Measurements from ENCODE around the gene TMEM179.

The TMEM179 gene

DNA sequence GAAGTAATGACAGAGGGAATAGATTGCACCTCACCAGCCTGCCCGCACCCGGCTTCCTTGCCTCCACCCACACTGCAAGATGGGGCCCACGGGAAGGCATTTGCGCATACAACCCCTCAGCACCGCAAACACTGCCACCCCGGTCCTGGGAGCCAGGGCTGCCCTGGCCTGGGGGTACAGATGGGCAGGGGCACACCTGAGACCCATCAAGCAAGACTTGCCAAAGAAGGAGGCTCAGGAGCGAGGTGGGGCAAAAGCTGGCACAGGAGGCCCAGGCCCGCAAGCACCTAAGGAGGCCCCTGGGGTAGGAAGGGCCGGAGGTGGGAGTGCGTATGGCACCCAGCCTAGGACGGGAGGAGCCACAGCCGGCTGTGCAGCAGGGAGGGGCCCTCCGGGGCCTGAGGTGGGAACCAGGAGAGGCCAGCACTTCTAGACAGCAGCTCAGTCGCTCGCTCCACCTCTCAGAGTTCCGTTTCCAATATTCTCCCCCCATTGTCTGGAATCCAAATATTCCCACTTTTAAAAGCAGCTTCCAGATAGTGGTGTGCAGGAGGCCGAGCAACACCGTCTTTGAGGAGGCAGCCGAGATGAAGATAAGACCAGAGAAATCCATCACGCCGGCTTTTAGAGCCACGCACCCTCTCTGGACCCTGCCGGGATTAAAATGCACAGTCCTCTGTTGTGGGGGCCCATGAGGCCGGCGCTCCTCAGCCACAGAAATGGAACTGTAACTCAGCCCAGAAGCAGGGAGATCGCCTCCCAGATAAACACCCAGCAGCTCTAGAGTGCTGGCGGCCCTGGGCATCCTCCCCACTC lies 37.2 kb downstream of the TMEM179 start:
- no peak for DNase-seq (ENCODE audit: low read depth)
- TF ChIP-seq, protein P1, sequence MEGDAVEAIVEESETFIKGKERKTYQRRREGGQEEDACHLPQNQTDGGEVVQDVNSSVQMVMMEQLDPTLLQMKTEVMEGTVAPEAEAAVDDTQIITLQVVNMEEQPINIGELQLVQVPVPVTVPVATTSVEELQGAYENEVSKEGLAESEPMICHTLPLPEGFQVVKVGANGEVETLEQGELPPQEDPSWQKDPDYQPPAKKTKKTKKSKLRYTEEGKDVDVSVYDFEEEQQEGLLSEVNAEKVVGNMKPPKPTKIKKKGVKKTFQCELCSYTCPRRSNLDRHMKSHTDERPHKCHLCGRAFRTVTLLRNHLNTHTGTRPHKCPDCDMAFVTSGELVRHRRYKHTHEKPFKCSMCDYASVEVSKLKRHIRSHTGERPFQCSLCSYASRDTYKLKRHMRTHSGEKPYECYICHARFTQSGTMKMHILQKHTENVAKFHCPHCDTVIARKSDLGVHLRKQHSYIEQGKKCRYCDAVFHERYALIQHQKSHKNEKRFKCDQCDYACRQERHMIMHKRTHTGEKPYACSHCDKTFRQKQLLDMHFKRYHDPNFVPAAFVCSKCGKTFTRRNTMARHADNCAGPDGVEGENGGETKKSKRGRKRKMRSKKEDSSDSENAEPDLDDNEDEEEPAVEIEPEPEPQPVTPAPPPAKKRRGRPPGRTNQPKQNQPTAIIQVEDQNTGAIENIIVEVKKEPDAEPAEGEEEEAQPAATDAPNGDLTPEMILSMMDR (IDR thresholded peaks at IDR 0.05; ENCODE audit: low read depth, low read length, missing control alignments): no peak
- H3K4me3 ChIP-seq (ENCODE audit: low read depth, low read length): no peak overlapping the region

DNA sequence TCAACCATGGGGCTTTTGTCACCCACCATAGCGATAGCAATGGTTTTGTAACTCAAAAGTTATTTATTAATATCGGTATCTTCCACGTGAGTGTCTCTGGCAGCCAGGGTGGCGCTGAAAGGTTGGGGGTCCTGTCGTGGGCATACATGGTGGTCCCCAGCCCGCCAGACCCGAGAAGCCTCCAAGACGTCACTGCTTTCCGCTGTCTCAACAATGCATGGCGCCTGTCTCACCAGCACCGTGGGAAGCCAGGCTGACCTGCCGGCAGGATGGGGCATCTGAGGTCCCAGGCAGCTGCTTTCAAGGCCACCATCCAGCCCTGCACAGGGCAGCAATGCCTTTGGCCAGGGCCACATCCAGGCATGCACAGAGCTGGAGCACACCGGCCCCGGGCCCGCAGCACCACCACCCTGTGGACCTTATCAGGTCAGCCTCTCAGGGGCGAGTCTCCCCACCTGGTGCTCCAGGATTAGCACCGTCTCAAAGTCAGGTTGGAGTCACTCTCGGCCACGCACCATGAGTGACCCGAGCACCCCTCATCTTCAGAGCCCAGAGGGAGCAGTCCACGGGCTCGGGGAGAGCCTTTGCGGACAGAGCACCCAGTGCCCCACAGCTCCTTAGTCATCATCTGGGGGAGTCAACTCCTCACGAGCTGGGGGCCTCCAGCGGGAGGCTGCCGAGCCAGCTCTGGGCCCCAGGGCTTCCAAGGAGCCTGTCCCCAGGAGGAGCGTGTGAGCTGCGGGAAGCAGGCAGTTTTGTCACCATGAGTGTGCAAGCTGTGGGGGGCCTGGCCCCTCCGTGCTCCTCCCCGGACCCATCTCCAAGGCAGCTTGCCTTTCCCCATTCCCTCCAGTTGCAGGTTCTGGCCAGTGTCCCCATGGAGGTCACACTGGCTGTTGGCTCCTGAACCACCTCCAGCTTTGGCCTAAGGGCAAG lies 39.6 kb downstream of the TMEM179 start:
- TF ChIP-seq, protein P1 (IDR thresholded peaks at IDR 0.05; ENCODE audit: low read depth, low read length, missing control alignments): no peak
- no peak overlapping the region for H3K4me3 ChIP-seq (ENCODE audit: low read depth, low read length)

DNA sequence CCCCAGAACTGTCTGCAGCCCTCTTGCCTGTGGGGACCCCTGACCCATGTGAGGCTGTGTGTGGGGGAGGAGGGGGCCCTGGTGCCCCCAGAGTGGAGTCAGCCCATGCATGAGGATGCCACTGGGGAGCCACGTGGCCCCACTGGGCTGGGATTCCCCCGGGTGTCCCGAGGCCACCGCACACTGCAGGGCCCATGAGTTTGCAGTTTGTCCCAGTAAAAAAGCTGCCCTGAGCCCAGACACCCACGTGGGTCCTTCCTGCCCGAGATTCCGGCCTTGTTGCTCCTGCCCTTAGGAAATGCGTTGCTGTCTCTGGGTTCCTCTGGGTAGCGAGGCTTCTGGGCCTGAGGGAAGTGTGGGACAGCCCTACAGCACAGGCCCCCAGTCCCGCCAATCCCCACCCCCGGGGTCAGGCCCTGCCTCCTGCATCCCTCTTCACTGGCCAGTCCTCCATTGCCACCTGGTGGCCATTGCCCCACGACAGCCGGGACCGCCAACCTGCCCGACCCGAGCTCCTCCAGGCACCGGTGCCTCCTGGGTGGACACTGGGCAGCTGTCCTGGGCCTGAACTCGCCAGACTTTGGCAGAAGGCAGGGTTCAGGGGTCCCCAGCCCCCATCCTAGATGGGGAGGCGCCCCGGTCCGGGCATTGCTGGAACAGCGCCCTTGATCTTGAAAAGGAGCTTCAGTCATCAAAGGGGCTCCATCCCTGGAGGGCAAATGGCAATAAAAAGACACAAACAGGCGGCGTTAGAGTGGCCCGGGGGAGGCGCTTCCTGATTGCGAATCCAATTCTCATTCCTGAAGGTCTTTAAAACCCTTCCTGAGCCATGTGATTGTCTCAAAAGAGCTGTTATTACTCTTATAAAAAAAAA lies 40.6 kb downstream of the TMEM179 start:
- no peak overlapping the region for H3K4me3 ChIP-seq (ENCODE audit: low read depth, low read length)
- DNase-seq (ENCODE audit: low read depth): no peak
- TF ChIP-seq, protein P1 (IDR thresholded peaks at IDR 0.05; ENCODE audit: low read depth, low read length, missing control alignments): peak; percentile 72

More for the DNA sequence above, 39.6 kb downstream of the TMEM179 start:
- DNase-seq (ENCODE audit: low read depth): no peak

DNA sequence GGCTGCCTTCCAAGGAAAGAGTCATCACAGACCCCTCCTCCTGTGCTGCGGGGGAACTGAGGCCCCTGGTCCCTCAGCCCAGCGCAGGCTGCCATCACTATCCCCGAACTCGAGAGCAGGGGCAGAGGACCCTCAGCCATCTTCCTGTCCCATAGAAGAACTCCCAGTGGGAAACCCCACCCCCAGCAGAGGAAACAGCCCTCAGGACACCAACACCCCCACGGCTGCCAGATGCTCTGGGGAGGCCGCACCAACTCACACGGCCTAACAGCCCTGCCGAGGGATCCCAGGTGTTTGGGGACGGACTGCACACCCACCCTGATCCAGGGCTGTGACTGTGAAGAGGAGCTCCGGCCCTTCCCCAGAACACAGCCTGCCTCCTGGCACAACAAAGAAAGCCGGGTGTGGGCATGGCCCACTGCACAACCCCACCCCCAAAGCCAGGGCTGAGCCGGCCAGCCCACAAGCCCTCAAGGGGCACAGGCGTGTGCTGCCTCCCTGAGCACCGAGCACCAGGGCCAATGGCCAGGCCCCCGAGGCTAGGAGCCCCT lies 41.3 kb downstream of the TMEM179 start:
- no peak overlapping the region for H3K4me3 ChIP-seq (ENCODE audit: low read depth, low read length)
- TF ChIP-seq, protein P1 (IDR thresholded peaks at IDR 0.05; ENCODE audit: low read depth, low read length, missing control alignments): no peak
- DNase-seq (ENCODE audit: low read depth): no peak

DNA sequence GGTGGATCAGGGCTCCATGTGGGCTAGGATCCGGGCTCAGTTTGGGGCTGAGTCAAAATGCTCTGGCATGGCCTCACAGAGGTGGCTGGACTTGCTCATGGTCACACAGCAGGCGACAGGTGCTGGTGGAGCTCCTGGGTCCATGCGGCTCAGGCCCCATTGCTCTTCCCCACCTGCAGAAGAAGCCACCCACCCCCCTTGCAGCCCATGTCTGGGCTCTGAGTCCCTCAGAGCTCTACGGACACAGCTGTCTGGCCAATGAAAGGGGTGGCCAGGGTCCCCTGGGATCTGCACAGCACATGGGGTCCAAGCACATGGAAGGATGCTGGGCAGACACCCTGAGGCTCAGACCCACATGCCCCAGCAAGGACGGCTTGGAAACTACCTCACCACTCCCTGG lies 42.0 kb downstream of the TMEM179 start:
- no peak overlapping the region for H3K4me3 ChIP-seq (ENCODE audit: low read depth, low read length)
- DNase-seq (ENCODE audit: low read depth): no peak
- TF ChIP-seq, protein P1 (IDR thresholded peaks at IDR 0.05; ENCODE audit: low read depth, low read length, missing control alignments): no peak

All from GM12864 (cell line).